GM18511 (cell line): Measurements from ENCODE around the gene EXOC6.
A peak's percentile ranks its signal among the peaks of the same experiment; 100 is the strongest.
"Not testable (repeated sequence)": the region's sequence is repeated elsewhere in the genome, so short reads cannot be mapped to it uniquely, and the experiment has no call there.

ENCODE experiments used
- ATAC-seq: cut with Tn5 transposase; IDR thresholded peaks from one replicate; pipeline ENCODE4 v1.9.1; 2021; ENCODE audit warnings: mild to moderate bottlenecking, moderate library complexity; ENCODE audit not compliant: unreplicated experiment

EXOC6 gene

DNA sequence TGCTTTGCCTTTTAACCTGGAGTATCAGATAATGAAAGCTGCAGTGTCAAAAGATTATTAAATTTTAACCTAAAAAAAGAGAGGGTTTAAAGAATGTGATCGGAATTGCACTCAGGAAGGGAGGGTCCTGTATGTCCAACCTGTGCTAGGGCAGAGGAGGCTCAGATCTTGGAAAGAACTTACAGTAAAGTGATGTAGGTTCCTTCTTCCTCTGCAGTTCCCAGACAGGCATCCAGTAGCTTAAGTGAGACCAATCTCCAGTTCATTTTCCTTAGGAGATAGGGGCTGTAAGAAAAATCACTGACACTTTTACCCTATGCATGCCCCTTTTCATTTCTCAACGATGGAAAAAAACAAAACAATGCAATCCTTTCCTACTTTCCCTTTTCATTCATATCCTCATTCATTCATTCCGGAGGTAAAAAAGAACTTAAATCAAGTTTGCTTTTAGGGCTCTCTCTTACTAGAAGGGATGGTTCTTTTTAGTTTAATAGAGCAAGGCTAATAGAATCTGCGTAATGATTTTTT, 28.3 kb downstream of the EXOC6 start:
- no peak for ATAC-seq

DNA sequence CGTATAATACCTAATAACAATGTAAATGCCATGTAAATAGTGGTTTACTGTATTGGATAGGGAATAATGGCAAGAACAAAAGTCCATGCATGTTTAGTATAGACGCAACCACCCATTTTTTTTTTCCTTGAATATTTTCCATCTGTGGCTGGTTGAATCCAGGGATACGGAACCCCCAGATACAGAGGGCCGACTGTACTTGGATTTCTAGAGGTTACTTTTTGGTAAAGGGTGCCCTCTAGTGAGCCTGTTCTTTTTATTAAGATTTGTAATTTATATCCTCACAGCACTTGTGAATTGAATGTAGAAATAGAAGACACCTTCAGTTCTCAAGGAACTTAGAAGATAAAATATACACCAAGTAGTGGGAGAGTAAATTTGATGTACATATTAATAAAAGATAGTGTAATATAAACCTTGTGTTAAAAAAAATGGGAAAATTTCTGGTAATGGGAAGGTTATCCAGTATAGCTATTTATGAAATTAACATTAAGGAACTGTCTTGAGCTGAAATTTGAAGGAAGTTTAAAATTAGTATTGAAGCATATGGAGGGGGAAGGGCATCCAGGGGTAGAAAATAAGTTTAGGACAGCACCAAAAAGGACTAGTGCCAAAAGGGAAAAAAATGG, 32.0 kb downstream of the EXOC6 start:
- ATAC-seq, result no peak

DNA sequence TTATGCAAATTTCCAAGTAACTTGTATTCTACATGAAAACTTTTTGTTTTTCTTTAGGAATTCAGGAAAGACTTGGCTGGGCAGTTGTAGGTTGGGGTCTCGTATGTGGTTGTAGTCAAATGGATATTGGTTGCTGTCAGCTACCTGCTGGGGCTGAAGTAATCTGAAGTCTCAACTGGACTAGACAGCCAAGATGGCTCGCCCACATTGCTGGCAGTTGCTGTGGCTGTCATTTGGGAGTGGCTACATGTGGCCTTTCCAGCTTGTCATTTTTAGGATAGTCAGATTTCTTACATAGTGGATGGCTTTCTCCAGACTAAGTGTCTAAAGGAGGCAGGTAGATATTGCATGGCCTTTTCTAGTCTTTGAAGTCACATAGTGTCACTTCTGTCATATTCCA, 32.6 kb downstream of the EXOC6 start:
- no peak for ATAC-seq

DNA sequence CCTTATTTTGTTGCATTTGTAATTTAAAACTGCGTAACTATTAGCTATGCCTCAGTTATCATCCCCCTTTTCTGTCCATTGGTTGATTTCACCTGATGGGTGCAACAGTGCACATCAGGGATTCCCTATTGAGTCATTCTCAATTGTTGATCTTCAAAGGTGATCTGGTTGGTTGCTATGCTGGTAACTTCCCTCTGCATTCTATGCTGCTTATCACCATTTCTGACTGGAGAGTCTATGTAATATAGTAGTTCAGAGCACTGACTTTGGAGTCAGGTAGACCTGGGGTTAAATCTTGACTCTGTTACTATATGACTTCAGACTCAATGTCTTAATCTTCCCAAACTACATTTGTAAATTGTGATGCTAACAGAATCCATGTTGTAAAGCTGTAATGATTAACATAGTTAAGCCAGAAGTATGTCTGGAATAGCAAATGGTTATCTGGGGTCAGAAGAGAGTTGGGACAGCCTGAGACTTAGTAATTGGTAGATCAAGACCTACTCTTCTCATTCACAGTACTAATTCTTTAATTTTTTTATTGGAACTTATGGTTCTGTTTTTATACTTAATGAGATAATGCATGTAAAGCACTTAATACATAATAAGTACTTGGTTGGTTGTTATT, 38.1 kb downstream of the EXOC6 start:
- no peak for ATAC-seq

DNA sequence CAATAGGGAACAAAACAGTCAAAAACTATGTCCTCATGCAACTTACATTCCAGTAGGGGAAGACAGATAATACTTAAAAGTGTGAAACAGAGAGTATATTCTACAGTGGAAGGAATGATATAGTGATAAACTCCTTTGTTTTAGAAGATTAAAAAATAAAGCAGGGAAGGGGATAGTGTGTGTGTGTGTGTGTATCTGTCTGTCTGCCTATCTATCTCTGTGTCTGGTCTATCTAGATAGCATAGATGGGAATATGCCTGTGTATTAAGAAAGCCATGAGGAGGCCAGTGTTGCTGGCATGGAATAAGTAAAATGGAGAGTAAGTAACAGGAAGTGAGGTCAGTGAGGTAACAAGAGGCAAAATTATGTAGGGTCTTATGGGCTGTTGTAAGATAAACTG, 42.2 kb downstream of the EXOC6 start:
- ATAC-seq, result no peak

DNA sequence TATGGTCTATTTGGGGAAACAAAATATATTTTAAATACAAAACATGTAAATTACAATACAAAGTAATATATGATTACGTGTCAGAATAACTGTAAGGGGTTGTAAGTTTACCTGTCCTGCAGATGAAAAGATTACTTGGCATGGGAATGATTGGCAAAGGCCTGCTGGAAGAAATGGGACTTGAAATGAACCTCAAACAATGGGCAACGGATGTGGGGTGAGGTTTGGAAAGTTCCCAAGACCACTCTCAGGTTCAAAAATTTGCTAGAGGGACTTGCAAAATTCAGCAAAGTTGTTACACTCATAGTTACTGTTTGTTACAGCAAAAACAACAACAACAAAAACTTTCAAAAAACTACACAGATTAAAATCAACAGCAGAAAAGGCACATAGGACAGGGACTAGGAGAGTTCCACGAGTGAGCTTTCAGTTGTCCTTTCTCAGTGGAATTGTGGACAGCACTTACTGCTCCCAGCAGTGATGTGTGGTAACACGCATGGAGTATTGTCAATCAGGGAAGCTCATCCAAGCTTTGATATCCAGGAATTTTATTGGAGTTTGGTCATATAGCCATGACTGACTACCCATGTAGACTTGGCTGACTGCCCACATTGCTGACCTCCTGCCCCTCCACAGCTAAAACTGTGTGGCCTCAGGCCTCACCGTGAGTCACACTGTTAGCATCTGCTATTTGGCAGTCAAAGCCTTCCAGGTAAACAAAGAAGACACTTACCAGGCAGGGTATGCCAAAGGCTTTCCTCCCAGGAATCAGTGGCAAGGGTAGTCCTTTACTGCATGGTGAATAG, 43.8 kb downstream of the EXOC6 start:
- no peak for ATAC-seq

DNA sequence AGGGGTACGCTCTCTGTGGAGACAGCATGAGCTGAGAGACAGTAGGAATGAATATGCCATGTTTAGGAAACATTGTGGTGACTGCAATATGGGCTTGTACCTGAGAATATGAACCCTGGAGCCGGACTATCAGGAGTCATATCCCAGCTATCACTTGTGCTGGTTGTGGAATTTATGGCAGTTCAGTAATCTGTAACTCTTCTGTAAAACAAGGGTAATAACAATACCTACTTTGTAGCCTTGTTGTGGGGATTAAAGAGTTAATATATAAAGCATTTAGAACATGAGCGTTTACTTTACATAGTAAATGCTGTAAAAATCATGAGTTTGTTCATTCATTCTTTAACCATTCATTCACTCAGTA, 44.4 kb downstream of the EXOC6 start:
- no peak for ATAC-seq

DNA sequence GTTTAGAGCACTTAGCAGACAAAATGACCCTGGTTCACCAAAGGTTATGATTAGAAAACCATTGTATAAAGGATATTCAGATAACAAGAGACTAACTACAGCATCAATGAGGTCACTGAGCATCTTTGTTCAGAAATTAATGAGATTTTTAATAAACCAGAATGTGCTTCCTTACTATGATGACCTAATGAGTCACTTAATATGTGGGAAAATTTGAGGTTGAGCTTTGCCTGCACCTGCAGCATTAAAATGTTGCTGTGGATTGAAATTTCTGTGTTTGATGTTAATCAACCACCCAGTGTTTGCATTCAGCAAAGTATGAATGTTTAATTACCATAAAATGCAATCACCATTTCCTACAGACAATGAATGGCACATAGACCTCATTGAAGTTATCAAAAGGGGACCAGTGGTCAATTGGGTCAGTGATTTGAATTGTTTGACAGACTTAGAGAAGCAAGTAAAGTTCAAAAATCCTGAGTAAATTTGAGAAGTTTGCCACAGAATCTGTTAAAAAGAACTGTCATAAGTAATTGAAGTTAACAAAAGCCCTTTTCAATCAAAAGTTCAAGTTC, 45.8 kb downstream of the EXOC6 start:
- ATAC-seq, result no peak

DNA sequence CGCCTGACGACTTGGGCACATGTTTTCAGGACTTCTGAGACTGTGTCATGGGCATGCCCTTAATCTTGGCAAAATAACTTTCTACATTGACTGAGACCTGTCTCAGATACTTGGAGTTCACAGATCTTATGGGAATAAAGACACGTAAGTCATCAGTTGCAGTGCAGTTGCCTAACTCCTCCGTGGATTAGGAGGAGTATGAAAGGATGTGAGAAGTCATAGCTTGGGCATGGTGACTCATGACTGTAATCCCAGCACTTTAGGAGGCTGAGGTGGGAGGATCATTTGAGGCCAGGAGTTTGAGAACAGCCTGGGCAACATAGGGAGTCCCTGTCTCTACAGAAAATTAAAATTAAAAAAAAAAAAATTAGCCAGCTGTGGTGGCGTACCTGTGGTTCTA, 49.6 kb downstream of the EXOC6 start:
- no peak for ATAC-seq

DNA sequence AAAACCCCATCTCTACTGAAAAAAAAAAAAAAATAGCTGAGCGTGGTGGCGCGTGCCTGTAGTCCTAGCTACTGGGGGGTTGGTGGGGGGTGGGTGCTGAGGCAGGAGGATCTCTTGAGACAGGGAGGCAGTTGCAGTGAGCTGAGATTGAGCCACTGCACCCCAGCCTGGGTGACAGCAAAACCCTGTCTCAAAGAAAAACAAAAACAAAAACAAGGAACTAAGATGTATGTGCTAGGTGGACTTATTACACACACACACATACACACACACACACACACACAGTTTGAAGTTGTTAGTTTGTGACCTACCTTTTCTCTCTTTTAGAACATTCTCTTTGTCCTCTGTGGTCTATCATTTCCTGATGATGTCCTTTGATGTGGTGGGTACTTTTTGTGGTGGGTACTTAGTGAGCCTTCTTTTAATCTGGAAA, 53.5 kb downstream of the EXOC6 start:
- ATAC-seq, result no peak

DNA sequence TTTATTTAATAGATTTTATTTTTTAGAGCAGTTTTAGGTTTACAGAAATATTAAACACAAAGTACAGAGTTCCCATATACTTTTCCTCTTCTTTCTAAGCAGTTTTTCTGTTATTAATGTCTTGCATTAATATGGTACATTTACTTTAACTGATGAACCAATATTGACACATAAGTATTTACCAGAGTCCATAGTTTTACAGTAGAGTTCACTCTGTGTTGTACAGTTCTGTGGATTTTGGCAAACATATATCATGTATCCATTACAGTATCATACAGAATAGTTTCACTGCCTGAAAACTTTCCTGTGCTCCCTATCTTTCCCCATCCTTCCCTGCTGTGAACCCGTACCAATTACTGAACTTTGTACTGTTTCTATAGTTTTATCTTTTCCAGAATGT, 55.3 kb downstream of the EXOC6 start:
- ATAC-seq, result no peak

DNA sequence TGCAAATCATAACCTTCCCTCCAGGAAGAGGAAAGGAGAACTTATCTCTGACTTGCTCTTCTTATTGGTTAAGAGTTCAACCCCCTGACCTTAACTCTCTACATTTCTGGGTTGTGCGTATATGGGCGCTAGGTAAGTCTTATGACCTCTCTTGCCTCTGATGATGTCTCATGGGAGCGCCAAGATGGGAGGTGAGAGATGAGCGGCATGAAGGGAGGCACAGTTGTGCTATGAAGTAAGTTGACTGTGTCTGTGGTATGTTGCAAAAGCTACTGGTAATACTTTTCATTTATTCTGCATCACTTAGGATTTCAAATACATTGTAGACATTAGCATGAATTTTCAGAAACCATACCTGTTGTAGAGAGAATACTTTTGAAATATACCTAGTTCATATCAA, 59.0 kb downstream of the EXOC6 start:
- ATAC-seq, result no peak

DNA sequence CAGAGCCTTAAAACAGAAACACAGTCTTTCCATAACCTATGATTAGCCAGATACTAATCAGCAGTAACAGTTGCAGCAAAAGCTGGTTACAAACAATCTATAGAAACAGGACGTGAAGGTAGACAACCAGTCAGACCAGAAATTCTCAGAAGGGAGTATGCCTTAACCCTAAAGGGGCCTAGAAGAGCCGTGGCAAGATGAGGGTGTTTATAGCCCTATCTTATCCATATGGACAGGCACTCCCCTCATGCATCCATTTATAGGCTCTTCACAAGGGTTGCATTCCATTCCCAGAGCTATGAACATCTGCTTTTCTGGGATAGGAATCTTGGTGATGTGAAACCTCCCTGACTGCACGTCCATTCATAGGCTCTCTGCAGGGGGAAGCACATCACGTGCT, 64.3 kb downstream of the EXOC6 start:
- ATAC-seq, result not testable (repeated sequence)

DNA sequence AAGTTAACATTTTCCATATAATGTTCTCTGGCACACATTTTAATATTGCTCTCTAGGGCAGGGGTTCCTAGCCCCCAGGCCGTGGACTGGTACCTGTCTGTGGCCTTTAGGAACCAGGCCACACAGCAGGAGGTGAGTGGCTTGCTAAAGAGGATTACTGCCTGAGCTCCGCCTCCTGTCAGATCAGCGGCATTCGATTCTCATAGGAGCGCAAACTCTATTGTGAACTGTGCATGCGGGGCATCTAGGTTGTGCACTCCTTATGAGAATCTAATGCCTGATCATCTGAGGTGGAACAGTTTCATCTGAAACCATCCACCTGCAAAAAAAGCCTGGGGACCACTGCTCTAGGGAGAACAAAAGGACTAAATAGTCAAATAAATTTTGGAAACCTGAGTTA, 65.7 kb downstream of the EXOC6 start:
- no peak for ATAC-seq

DNA sequence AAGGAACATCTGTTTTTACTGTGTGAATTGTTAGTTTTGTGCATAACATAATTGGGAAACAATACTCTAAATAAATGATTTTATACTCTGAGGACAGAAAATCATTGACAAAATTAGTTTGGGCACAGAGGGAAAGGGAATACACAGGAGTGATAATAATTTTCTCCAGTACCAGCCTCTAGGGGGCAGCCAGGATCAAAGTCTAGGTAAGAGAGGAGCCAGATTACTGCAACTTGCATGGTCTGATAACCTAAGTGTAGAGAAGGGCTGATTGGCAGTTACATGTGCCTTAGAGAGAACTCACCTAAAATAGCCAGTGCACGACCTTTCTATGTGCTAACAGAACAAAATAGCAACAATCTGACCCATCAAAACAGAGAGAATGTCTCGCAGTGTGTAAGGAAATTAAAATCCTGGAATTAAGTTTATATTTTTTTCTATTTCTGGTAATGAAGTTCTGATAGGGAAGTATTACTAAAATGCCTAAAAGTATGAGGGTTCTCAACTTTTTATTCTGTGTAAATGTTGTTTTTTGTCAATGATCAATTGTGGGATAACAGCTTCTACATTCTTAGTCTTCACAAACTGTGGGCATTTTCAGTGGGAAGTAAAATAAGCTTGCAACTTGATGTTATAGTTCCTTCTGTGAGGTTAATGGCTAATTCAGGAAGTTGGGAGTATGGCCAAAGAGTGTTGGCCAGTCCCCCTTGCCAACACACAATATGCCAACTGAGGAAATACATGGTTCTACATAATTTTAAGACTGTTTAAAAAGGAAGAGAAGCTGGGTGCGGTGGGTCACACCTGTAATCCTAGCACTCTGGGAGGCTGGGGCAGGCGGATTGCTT, 66.4 kb downstream of the EXOC6 start:
- ATAC-seq, result peak; percentile 52

DNA sequence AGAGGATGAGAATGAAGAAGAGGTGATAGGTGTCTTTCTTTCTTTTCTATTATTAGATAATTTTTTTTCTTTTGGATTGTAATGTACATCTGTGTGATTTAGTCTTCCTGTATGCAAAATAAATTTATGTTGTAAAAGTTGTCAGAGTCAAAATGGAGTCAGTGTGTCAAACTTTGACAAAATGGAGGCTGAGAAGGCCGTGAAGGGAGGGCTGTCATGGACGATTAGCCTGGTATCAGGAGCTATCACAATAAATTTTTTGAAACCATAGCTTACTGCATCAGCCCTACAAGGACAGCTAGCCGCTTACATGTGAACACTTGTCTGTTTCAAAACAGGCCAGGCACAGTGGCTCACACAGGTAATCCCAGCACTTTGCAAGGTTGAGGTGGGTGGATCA, 67.6 kb downstream of the EXOC6 start:
- ATAC-seq, result no peak

DNA sequence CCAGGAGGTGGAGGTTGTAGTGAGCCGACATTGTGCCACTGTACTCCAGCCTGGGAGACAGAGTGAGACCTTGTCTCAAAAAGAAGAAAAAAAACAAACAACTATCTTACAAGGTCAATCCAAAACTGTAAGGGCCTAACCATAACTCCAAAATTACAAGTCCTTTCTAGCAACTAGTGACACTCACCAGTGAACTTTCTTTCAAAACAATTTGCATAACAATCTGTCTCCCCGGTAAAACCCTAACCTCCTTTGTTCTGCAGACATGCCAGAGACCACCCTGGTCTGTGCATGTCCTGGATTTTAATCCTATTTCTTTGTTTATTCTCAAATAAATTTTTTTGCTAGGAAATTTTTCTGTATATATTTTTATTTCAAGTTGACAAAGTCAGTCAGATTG, 68.1 kb downstream of the EXOC6 start:
- ATAC-seq, result no peak

DNA sequence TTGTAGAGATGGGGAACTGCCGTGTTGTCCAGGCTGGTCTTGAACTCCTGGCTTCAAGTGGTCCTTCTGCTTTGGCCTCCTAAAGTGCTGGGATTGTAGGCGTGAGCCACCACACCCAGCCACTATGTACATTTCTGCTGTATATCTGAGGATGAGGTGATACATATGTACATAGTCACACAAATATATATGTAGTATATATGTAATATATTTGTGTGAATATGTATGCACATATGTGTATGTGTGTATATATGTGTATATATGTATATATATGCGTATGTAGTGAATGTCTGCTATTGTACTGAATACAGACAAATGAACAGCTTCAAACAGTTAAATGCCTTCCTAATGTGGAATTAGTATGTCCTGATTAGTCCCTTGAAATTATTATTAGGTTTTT, 70.3 kb downstream of the EXOC6 start:
- ATAC-seq, result no peak

DNA sequence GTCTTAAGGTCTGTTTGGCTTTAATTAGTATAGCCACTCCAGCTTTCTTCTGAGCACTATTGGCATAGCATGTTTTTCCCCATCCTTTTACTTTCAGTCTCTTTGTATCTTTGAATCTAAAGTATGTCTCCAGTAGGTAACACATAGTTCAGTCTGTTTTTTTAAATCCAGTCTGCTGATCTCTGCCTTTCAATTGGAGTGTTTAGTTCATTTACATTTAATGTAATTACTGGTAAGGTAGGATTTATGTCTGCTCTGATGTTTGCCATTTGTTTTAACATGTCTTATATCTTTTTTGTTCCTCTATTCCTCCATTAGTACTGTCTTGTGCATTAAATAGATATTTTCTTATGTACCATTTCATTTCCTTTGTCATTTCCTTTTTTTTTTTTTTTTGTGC, 72.5 kb downstream of the EXOC6 start:
- ATAC-seq, result no peak

DNA sequence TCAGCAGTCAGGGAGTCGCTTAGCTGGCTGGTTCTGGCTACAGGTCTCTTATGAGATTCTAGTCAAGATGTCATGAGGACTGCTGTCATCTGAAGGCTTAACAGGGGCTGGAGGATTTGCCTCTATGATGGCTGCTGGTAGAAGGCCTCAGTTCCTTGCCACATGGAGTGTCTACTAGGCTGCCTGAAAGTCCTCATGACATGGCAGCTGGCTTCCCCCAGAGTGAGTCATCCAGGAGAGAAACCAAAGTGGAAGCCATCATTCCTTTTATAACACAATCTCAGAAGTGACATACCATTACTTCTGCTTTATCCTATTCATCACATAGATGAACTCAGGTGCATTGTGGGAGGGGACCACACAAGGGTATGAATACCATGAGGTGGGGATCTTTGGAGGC, 75.1 kb downstream of the EXOC6 start:
- no peak for ATAC-seq

DNA sequence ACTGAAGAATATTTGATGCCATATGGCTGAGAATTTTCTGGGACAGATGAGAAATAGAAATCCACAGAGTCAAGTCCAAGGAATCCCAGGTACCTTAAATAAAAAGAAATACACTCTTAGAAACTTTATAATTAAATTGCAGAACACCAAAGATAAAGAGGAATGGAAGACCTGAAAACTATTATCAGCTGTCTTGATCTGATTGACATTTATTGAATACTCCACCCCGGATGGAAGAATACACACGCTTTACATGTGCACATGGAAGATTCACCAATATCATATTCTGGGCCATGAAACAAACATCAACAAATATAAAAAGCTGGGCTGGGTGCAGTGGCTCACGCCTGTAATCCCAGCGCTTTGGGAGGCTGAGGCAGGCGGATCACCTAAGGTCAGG, 81.6 kb downstream of the EXOC6 start:
- ATAC-seq, result no peak
